GM12872 (cell line): ENCODE data around the gene PROC.

Experiments
- TF ChIP-seq, protein P1 (sequence below): IDR thresholded peaks from 3 replicates; pipeline ENCODE4 v1.5.1; 2011; ENCODE audit warnings: low read depth, mild to moderate bottlenecking, low read length, moderate library complexity; ENCODE audit not compliant: insufficient read depth

PROC gene

DNA sequence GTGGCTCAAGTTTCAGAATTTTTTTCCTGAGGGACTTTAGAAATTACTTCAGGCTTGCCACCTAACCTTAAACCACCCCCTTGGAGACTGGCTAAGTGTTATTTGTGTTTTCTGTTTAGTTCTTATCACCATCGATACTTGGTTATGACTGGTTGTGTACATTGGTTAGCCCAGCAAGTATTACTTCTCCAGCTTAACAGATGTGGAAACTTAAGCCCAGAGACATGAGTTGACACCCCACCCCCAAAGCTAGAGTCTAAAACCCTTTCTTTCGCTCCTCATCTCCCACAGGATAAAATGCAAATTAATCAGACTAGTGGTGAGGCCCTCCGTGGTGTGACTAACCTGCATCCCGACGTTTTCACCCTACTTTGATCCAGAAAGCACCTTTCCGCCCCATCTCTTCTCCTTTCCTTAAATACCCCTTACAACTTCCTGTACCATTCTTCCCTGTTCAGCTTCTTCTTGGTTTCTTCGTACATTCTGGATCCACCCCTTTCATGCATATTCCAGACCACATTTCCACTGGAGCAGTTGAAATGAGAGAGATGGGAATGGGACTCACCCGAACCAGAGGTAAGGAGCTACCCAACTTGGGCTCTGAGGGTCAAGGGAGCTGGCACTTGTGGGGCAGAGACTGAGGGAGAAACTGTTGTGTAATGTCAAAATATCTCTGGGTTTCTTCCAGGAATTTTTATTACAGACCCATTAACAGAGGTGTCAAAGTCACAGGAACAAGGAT, 29.6 kb upstream of the PROC start:
- TF ChIP-seq, protein P1, sequence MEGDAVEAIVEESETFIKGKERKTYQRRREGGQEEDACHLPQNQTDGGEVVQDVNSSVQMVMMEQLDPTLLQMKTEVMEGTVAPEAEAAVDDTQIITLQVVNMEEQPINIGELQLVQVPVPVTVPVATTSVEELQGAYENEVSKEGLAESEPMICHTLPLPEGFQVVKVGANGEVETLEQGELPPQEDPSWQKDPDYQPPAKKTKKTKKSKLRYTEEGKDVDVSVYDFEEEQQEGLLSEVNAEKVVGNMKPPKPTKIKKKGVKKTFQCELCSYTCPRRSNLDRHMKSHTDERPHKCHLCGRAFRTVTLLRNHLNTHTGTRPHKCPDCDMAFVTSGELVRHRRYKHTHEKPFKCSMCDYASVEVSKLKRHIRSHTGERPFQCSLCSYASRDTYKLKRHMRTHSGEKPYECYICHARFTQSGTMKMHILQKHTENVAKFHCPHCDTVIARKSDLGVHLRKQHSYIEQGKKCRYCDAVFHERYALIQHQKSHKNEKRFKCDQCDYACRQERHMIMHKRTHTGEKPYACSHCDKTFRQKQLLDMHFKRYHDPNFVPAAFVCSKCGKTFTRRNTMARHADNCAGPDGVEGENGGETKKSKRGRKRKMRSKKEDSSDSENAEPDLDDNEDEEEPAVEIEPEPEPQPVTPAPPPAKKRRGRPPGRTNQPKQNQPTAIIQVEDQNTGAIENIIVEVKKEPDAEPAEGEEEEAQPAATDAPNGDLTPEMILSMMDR, result no peak

DNA sequence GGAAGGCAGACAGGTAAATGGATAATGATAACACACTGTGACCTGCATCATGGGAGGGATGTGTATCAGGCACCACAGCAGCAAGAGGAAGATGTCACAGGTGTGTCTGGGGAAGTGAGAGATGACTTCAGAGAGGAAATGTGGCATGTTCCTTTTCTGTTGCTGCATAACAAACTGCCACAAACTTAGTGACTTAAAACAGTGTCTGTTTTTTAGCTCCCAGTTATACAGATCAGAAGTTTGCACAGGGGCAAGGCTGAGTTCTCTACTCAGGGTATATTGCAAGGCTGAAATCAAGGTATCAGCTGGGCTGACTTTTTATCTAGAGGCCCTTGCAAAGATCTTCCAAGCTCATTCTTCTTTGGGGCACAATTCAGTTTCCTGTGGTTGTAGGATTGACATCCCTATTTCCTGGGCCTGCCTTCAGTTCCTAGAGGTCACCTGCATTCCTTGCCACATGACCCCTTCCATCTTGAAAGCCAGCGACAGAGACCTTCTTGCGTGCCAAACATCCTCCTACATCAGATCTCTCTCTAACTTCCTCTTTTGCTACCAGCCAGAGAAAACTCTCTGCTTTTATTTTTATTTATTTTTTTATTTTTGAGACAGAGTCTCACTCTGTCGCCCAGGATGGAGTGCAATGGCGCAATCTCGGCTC, 28.3 kb upstream of the PROC start:
- TF ChIP-seq, protein P1, result no peak

DNA sequence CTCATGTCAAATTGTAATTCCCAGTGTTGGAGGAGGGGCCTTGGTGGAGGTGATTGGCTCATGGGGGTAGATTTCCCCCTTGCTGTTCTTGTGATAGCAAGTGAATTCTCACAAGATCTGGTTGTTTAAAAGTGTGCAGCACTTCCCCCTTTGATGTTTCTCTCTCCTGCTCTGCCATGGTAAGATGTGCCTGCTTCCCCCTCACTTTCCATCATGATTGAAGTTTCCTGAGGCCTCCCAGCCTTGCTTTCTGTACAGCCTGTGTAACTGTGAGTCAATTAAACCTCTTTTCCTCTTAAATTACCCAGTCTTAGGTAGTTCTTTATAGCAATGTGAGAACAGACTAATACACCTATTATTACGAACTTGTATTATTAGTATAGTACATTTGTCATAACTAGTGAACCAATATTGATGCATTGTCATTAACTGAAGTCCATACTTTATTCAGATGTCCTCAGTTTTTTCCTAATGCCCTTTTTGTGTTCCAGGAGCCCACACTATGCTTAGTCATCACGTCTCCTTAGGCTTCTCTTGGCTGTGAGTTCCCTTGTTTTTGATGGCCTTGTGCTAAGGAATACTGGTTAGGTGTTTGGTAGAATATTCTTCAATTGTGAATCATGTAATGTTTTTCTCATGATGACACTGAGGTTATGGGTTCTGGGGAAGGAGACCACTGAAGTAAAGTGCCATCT, 25.9 kb upstream of the PROC start:
- TF ChIP-seq, protein P1, result no peak

DNA sequence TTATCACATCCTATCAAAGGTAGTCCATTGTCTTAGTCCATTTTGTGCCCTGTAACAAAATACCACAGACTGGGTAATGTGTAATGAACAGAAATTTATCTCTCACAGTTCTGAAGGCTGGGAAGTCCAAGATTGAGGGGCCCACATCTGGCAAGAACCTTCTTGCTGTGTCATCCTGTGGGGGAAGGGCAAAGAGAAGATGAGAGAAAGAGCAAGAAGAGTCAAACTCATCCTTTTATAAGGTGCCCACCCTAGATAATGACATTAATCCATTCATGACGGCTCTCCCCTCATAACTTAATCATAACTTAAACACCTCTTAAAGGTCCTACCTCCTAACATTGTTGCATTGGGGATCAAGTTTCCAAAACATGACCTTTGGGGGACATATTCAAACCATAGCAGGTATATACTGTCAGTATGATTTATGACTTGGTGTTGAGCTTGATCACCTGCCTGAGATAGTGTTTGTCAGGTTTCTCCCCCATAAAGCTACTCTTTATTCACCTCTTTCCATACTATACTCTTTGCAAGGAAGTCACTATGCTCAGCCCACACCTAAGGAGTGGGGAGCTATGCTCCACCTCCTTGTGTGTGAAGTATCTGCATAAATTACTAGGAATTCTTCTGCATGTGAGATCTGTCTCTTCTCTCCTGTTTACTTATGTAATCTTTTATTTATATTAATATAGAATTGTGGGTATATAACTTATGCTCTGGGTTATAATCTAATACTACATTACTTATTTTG, 25.2 kb upstream of the PROC start:
- TF ChIP-seq, protein P1, result no peak

DNA sequence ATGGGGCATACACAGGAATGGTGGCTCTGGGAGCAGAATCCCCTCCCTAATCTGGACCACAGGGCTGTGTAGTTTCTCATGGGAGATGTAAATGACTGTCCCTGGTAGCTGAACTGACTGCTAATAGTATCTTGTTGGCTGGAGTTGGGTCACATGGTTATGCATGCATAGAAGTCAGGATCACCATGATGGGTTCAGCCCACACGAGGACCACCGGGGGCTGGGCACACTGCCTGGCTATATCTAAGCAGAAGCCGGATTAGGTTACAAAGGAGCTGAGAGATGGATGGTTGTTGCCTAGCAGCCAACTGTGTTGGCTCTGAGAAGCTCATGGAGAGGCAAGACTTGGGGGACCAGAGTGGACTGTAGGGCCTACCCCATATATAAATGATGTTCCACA, 23.7 kb upstream of the PROC start:
- TF ChIP-seq, protein P1, result no peak

DNA sequence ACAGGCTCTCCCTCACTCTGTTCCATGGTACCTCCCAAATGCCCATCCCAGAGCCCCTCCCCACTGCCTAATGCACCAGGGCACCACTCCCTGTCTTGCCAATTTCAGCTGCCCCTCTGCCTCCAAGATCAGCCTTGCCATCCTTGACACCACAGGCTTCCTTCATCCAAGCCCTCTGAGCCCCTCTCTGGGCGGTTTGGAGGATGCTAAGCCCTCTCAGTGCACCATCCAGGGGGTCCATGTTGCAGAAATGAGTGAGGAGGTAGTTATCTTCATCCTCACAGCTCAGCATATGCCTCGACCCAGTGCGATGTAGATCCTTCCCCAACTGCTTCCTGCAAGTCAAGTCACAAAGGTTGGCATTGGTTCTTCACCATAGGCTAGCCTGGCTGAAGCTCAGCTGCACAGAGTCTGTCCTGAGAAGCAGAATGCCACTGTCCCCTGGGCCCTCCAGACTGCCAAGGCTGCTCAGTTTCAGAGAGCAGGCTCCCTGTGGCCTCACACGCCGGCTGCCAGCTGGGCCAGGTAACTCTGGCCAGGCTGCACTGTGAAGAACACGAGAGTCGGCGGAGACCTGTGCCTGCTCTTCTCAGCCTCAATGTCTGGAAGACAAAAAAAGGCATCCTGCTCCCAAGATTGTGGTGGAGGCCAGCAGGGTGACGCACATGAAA, 20.5 kb upstream of the PROC start:
- TF ChIP-seq, protein P1, result no peak
